Epithelial cell of proximal tubule (primary cell): Measurements from ENCODE around the gene FAM124B. TPM values are rescaled to one million over a fixed set of nuclear protein-coding genes. Genes with fewer than 3 reads are reported as not detected.

Source experiments
- DNase-seq: peaks from one replicate; pipeline ENCODE4 v3.0.0-alpha.2; 2011; ENCODE audit warnings: low read depth
- H3K4me3 ChIP-seq: 2 replicates; pipeline ENCODE4 v1.5.1; 2011; ENCODE audit warnings: low read depth, mild to moderate bottlenecking, low read length
- CTCF ChIP-seq: conservative IDR thresholded peaks from 2 replicates; pipeline ENCODE4 v1.5.1; 2012; ENCODE audit warnings: low read depth, mild to moderate bottlenecking, low read length
- total RNA-seq: library from RNA; depleted of rRNA; stranded (reverse); fragments of >200 nt; gene quantifications from 2 replicates; pipeline ENCODE4 v1.2.3, GENCODE V29; 2015

FAM124B gene
- total RNA-seq, 1 donor from 2014 or later, result not detected

GRCh38 chr2:224417361-224417729 lies 15.4 kb upstream of the FAM124B start:
- H3K4me3 ChIP-seq, result no peak overlapping the region
- no peak for DNase-seq
- no peak for TF ChIP-seq CTCF

GRCh38 chr2:224416656-224417360 lies 14.9 kb upstream of the FAM124B start:
- no peak for TF ChIP-seq CTCF
- DNase-seq, result no peak

GRCh38 chr2:224413381-224413780 lies 11.5 kb upstream of the FAM124B start:
- no peak for DNase-seq
- no peak overlapping the region for H3K4me3 ChIP-seq
- no peak for TF ChIP-seq CTCF

More at GRCh38 chr2:224416656-224417360, 14.9 kb upstream of the FAM124B start:
- no peak overlapping the region for H3K4me3 ChIP-seq

GRCh38 chr2:224412141-224413015 lies 10.5 kb upstream of the FAM124B start:
- TF ChIP-seq CTCF, result no peak
- no peak overlapping the region for H3K4me3 ChIP-seq
- peak; percentile 55 for DNase-seq

- no peak for DNase-seq
- TF ChIP-seq CTCF, result no peak
These were observed 9.1 kb upstream of the FAM124B start for GRCh38 chr2:224410946-224411561.

GRCh38 chr2:224408676-224409075 lies 6.8 kb upstream of the FAM124B start:
- no peak for DNase-seq
- TF ChIP-seq CTCF, result no peak
- no peak overlapping the region for H3K4me3 ChIP-seq

More at GRCh38 chr2:224410946-224411561, 9.1 kb upstream of the FAM124B start:
- no peak overlapping the region for H3K4me3 ChIP-seq
